ENCODE data around the gene ACSS2. TPM values are rescaled to one million over a fixed set of nuclear protein-coding genes. Genes with fewer than 3 reads are reported as not detected.

The ACSS2 gene
- total and polyA plus RNA-seq, 2 experiments from 2014 or later: 26.1 to 49.3 TPM

- Histone ChIP-seq H3K79me2 (replicated peaks; ENCODE audit: insufficient read depth) (no peaks in the 10 kb centered on the region), H3K4me3 (no peak overlapping the region), H3K36me3 (ENCODE audit: insufficient read depth) (no peaks in the 10 kb centered on the region), H4K20me1 (replicated peaks; ENCODE audit: insufficient read depth) (no peaks in the 10 kb centered on the region), H3K4me2 (no peak overlapping the region), H3K27me3 (ENCODE audit: insufficient read depth) (no peaks in the 10 kb centered on the region), H2AFZ (no peak overlapping the region), H3K27ac (ENCODE audit: low read depth) (no peak overlapping the region), H3K4me1 (ENCODE audit: insufficient read depth) (peaks cover 5% of the 10 kb centered on the region; the same call in 1 of the 2 replicates), H3K9me2 (ENCODE audit: insufficient read depth) (0 out of 2 replicates have a peak, but pooled peaks cover 4% of the 10 kb centered on the region), H3F3A (replicated peaks; ENCODE audit: low read depth) (0 out of 2 replicates have a peak, but pooled peaks cover 2% of the 10 kb centered on the region)
- ATAC-seq: no peak
- Mint-ChIP-seq H3K27ac (no peak overlapping the region), H3K4me1 (peaks cover 19% of the 10 kb centered on the region), H3K27me3 (ENCODE audit: insufficient read depth, low read depth, poor library complexity) (peaks cover 20% of the 10 kb centered on the region), H3K4me3 (no peak overlapping the region), H3K9me3 (no peaks in the 10 kb centered on the region), H3K36me3 (ENCODE audit: low read depth) (no peaks in the 10 kb centered on the region)
- no peak for DNase-seq (ENCODE audit: low spot score)
- no peak for TF ChIP-seq REST (IDR thresholded peaks at IDR 0.05; ENCODE audit: unreplicated experiment)
- TF ChIP-seq NANOG (IDR thresholded peaks at IDR 0.05; ENCODE audit: borderline replicate concordance): no peak
- no peak for TF ChIP-seq POLR2AphosphoS5 (IDR thresholded peaks at IDR 0.05; ENCODE audit: low read depth)
- TF ChIP-seq EZH2 (IDR thresholded peaks at IDR 0.05; ENCODE audit: low read depth, unreplicated experiment): no peak
- no peak for TF ChIP-seq ZNF331 (CRISPR knock-in tag; IDR thresholded peaks at IDR 0.05; ENCODE audit: low read depth)
These were observed 99.9 kb downstream of the ACSS2 start for GRCh38 chr20:34976286-34976685.

Other genes starting within 250 kb of the ACSS2 start
- 28.9 and 31.3 TPM in 2 replicates for gene PIGU, start 199.5 kb upstream of the ACSS2 start, total RNA-seq (2014; rRNA removed; shearing (Covaris generic))
- gene PIGU, start 199.5 kb upstream of the ACSS2 start, polyA plus RNA-seq (2016; fragmentation: Nextera tagmentation; extraction: Ambion mirVana): 22.4 and 24.3 TPM in 2 replicates
- 3.3 and 3.8 TPM in 2 replicates for gene TP53INP2, start 172.3 kb upstream of the ACSS2 start, total RNA-seq (2014; rRNA removed; shearing (Covaris generic))
- gene TP53INP2, start 172.3 kb upstream of the ACSS2 start, polyA plus RNA-seq (2016; fragmentation: Nextera tagmentation; extraction: Ambion mirVana): 2.4 and 2.7 TPM in 2 replicates
- gene NCOA6, start 51.0 kb upstream of the ACSS2 start, total RNA-seq (2014; rRNA removed; shearing (Covaris generic)): 10.6 and 10.8 TPM in 2 replicates
- gene NCOA6, start 51.0 kb upstream of the ACSS2 start, polyA plus RNA-seq (2016; fragmentation: Nextera tagmentation; extraction: Ambion mirVana): 15.9 and 17.4 TPM in 2 replicates
- gene GGT7, start 3.8 kb upstream of the ACSS2 start, total RNA-seq (2014; rRNA removed; shearing (Covaris generic)): 23.6 and 24.9 TPM in 2 replicates
- 19.0 and 24.6 TPM in 2 replicates for gene GGT7, start 3.8 kb upstream of the ACSS2 start, polyA plus RNA-seq (2016; fragmentation: Nextera tagmentation; extraction: Ambion mirVana)
- gene GSS, start 79.2 kb downstream of the ACSS2 start, total RNA-seq (2014; rRNA removed; shearing (Covaris generic)): 47.5 and 63.3 TPM in 2 replicates
- 31.4 and 34.0 TPM in 2 replicates for gene GSS, start 79.2 kb downstream of the ACSS2 start, polyA plus RNA-seq (2016; fragmentation: Nextera tagmentation; extraction: Ambion mirVana)
- 0.10 and 0.78 TPM in 2 replicates for gene MYH7B, start 79.3 kb downstream of the ACSS2 start, total RNA-seq (2014; rRNA removed; shearing (Covaris generic))
- 1.0 and 1.1 TPM in 2 replicates for gene MYH7B, start 79.3 kb downstream of the ACSS2 start, polyA plus RNA-seq (2016; fragmentation: Nextera tagmentation; extraction: Ambion mirVana)
- 74.1 and 89.5 TPM in 2 replicates for gene TRPC4AP, start 216.2 kb downstream of the ACSS2 start, total RNA-seq (2014; rRNA removed; shearing (Covaris generic))
- 47.5 and 48.8 TPM in 2 replicates for gene TRPC4AP, start 216.2 kb downstream of the ACSS2 start, polyA plus RNA-seq (2016; fragmentation: Nextera tagmentation; extraction: Ambion mirVana)

All from GM23338 (cell line).